Right atrium auricular region (tissue), 2 donors: ENCODE data around the gene LMOD1. TPM values are rescaled to one million over a fixed set of nuclear protein-coding genes. Genes with fewer than 3 reads are reported as not detected.

ENCODE experiments used
- DNase-seq: peaks from one replicate; pipeline ENCODE4 v3.0.0-alpha.2; 2019; ENCODE audit warnings: low spot score
- H3K27ac ChIP-seq, 2 donors: fragments of 200-600 bp; sonication (generic); 1 replicate in 1 of 2; 2 replicates in 1 of 2; pipeline ENCODE4 v1.5.1; 2016 to 2019
- H3K27me3 ChIP-seq, 2 donors: fragments of 200-600 bp; sonication (generic); one replicate each; pipeline versions ENCODE4 v1.5.1 to v1.6.0; 2017 to 2019
- H3K36me3 ChIP-seq: fragments of 200-600 bp; sonication (generic); one replicate; pipeline ENCODE4 v1.5.1; 2016
- H3K4me1 ChIP-seq, 2 donors: fragments of 200-600 bp; sonication (generic); one replicate each; pipeline versions ENCODE4 v1.5.1 to v1.6.0; 2017 to 2019
- H3K4me3 ChIP-seq, 2 donors: fragments of 200-600 bp; sonication (generic); 1 replicate in 1 of 2; 2 replicates in 1 of 2; pipeline ENCODE4 v1.5.1; 2017 to 2019; ENCODE audit warnings: mild to moderate bottlenecking in 1 of 2, moderate library complexity in 1 of 2
- H3K9me3 ChIP-seq, 2 donors: fragments of 200-600 bp; sonication (generic); one replicate each; pipeline ENCODE4 v1.5.1; 2019
- CTCF ChIP-seq, 2 donors: fragments of 200-600 bp; sonication (generic); IDR thresholded peaks; one replicate each; pipeline ENCODE4 v1.5.1; 2019; ENCODE audit warnings: antibody characterized with exemption in 2 of 2
- total RNA-seq, 2 donors: library from RNA; depleted of rRNA; stranded (reverse); fragments of >200 nt; gene quantifications; one replicate each; pipeline ENCODE4 v1.1.0, GENCODE V29; 2016

LMOD1 gene
- 10 to 100 TPM; 31.4 to 42.2 TPM for total RNA-seq

- peak within 1 kb of the TSS; percentile 68 to 75 for H3K27ac ChIP-seq
- H3K9me3 ChIP-seq, result no peaks in the 10 kb centered on the region
- H3K36me3 ChIP-seq, result peaks cover 7% of the 10 kb centered on the region
- TF ChIP-seq CTCF (IDR thresholded peaks at IDR 0.05), result no peak
- H3K4me1 ChIP-seq, result peaks cover 0 to 7% of the 10 kb centered on the region in 2 donors
- H3K27me3 ChIP-seq, result no peaks in the 10 kb centered on the region
- DNase-seq, result peak; percentile 94
- peak within 1 kb of the TSS; percentile 48 to 61 for H3K4me3 ChIP-seq
Observed at GRCh38 chr1:201946224-201946908, at the start of gene LMOD1. TSS of gene LMOD1 (minus strand) at chr1:201946548. CDS start at chr1:201946340, 208 bp downstream.

- Histone ChIP-seq H3K9me3 (no peaks in the 10 kb centered on the region), H3K27me3 (no peaks in the 10 kb centered on the region), H3K36me3 (peaks cover 45% of the 10 kb centered on the region), H3K4me1 (peaks cover 0 to 12% of the 10 kb centered on the region in 2 donors), H3K4me3 (no peak overlapping the region), H3K27ac (no peak overlapping the region)
- DNase-seq, result no peak
- TF ChIP-seq CTCF (IDR thresholded peaks at IDR 0.05), result no peak
Observed at GRCh38 chr1:201990427-201990826, 44.1 kb upstream of the LMOD1 start.

GRCh38 chr1:201989354-201990128, 43.2 kb upstream of the LMOD1 start:
- Histone ChIP-seq H3K9me3 (no peaks in the 10 kb centered on the region), H3K27me3 (no peaks in the 10 kb centered on the region), H3K4me1 (peaks cover 0 to 12% of the 10 kb centered on the region in 2 donors), H3K27ac (no peak overlapping the region), H3K36me3 (peaks cover 43% of the 10 kb centered on the region), H3K4me3 (no peak overlapping the region)
- no peak for DNase-seq
- no peak for TF ChIP-seq CTCF (IDR thresholded peaks at IDR 0.05)

GRCh38 chr1:201988601-201989000, 42.3 kb upstream of the LMOD1 start:
- no peak for TF ChIP-seq CTCF (IDR thresholded peaks at IDR 0.05)
- no peaks in the 10 kb centered on the region for H3K27me3 ChIP-seq
- peaks cover 0 to 21% of the 10 kb centered on the region in 2 donors for H3K4me1 ChIP-seq
- no peak overlapping the region for H3K27ac ChIP-seq
- H3K9me3 ChIP-seq, result no peaks in the 10 kb centered on the region
- H3K36me3 ChIP-seq, result peaks cover 43% of the 10 kb centered on the region
- H3K4me3 ChIP-seq, result no peak overlapping the region
- DNase-seq, result no peak

- no peak for TF ChIP-seq CTCF (IDR thresholded peaks at IDR 0.05)
- Histone ChIP-seq H3K27ac (no peak overlapping the region), H3K4me3 (no peak overlapping the region), H3K27me3 (no peaks in the 10 kb centered on the region), H3K36me3 (peaks cover 17% of the 10 kb centered on the region), H3K9me3 (no peaks in the 10 kb centered on the region), H3K4me1 (peaks cover 0 to 29% of the 10 kb centered on the region in 2 donors)
- DNase-seq, result no peak
Observed at GRCh38 chr1:201985355-201985754, 39.0 kb upstream of the LMOD1 start.
